ENCODE results near the gene PACS1.

PACS1 gene

GRCh38 chr11:66231561-66231960, 161.5 kb downstream of the PACS1 start:
- Histone ChIP-seq H3K36me3 (ENCODE audit: insufficient read depth, low read length) (peaks cover 76% of the 10 kb centered on the region), H3K27ac (ENCODE audit: low read depth, low read length, poor library complexity, severe bottlenecking) (no peak overlapping the region)
- no peak for TF ChIP-seq EZH2 (IDR thresholded peaks at IDR 0.05; ENCODE audit: borderline replicate concordance, low read length)
- no peak for TF ChIP-seq CTCF (IDR thresholded peaks at IDR 0.05; ENCODE audit: low read length)

DNA sequence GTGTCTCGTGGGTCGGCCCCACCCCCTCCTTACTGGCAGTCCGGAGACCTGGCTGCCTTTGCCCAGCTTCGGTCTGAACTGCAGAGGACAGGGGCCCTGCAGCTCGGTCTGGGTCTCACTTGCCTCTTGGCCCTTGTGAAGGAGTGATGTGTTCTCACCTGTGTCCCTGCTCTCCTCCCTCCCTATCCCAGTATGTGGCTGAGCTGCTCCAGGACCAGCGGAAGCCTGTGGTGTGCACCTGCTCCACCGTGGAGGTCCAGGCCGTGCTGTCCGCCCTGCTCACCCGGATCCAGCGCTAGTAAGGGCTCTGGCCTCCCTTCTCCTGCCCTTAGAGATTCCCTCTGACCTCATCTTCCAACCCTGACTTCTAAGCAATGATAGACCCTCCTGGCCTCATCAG, 162.7 kb downstream of the PACS1 start:
- H3K4me2 ChIP-seq (ENCODE audit: low read length) = no peak overlapping the region
- H3K27me3 ChIP-seq (ENCODE audit: insufficient read depth, low read length) = no peaks in the 10 kb centered on the region
- H3K4me3 ChIP-seq (ENCODE audit: low read depth, low read length, poor library complexity, severe bottlenecking) = no peak overlapping the region
- H3K9me3 ChIP-seq (ENCODE audit: low read length) = no peaks in the 10 kb centered on the region
- peaks cover 77% of the 10 kb centered on the region for H3K36me3 ChIP-seq (ENCODE audit: insufficient read depth, low read length)
- H3K9ac ChIP-seq (ENCODE audit: low read length) = no peak overlapping the region
- H3K4me1 ChIP-seq (ENCODE audit: insufficient read depth, low read length, severe bottlenecking) = no peaks in the 10 kb centered on the region
- no peak overlapping the region for H3K27ac ChIP-seq (ENCODE audit: low read depth, low read length, poor library complexity, severe bottlenecking)
- no peaks in the 10 kb centered on the region for H4K20me1 ChIP-seq (ENCODE audit: insufficient read depth, low read length)
- H3F3A ChIP-seq (ENCODE audit: insufficient read depth, low read length) = no peaks in the 10 kb centered on the region
- H3K79me2 ChIP-seq (ENCODE audit: insufficient read depth, low read length) = no peaks in the 10 kb centered on the region
- TF ChIP-seq EZH2 (IDR thresholded peaks at IDR 0.05; ENCODE audit: borderline replicate concordance, low read length) (no peak), CTCF (IDR thresholded peaks at IDR 0.05; ENCODE audit: low read length) (no peak)
- H2AFZ ChIP-seq (ENCODE audit: low read length) = no peak overlapping the region
- no peaks in the 10 kb centered on the region for H3K9me2 ChIP-seq (ENCODE audit: low read depth, low read length)

More at GRCh38 chr11:66231561-66231960, 161.5 kb downstream of the PACS1 start:
- Histone ChIP-seq H3K4me1 (ENCODE audit: insufficient read depth, low read length, severe bottlenecking) (no peaks in the 10 kb centered on the region), H3K4me3 (ENCODE audit: low read depth, low read length, poor library complexity, severe bottlenecking) (no peak overlapping the region), H2AFZ (ENCODE audit: low read length) (no peak overlapping the region), H3K9ac (ENCODE audit: low read length) (no peak overlapping the region), H3K4me2 (ENCODE audit: low read length) (no peak overlapping the region), H3K9me2 (ENCODE audit: low read depth, low read length) (no peaks in the 10 kb centered on the region), H3F3A (ENCODE audit: insufficient read depth, low read length) (no peaks in the 10 kb centered on the region), H3K27me3 (ENCODE audit: insufficient read depth, low read length) (no peaks in the 10 kb centered on the region), H4K20me1 (ENCODE audit: insufficient read depth, low read length) (no peaks in the 10 kb centered on the region), H3K9me3 (ENCODE audit: low read length) (no peaks in the 10 kb centered on the region), H3K79me2 (ENCODE audit: insufficient read depth, low read length) (no peaks in the 10 kb centered on the region)

- H3K9ac ChIP-seq (ENCODE audit: low read length) = no peak overlapping the region
- no peak overlapping the region for H3K4me3 ChIP-seq (ENCODE audit: low read depth, low read length, poor library complexity, severe bottlenecking)
- H3K79me2 ChIP-seq (ENCODE audit: insufficient read depth, low read length) = no peaks in the 10 kb centered on the region
- H3K36me3 ChIP-seq (ENCODE audit: insufficient read depth, low read length) = peaks cover 76% of the 10 kb centered on the region
- no peaks in the 10 kb centered on the region for H3F3A ChIP-seq (ENCODE audit: insufficient read depth, low read length)
- H3K9me2 ChIP-seq (ENCODE audit: low read depth, low read length) = no peaks in the 10 kb centered on the region
- H3K27ac ChIP-seq (ENCODE audit: low read depth, low read length, poor library complexity, severe bottlenecking) = no peak overlapping the region
- no peaks in the 10 kb centered on the region for H4K20me1 ChIP-seq (ENCODE audit: insufficient read depth, low read length)
- TF ChIP-seq CTCF (IDR thresholded peaks at IDR 0.05; ENCODE audit: low read length) (no peak), EZH2 (IDR thresholded peaks at IDR 0.05; ENCODE audit: borderline replicate concordance, low read length) (no peak)
- H3K9me3 ChIP-seq (ENCODE audit: low read length) = no peaks in the 10 kb centered on the region
- H3K4me1 ChIP-seq (ENCODE audit: insufficient read depth, low read length, severe bottlenecking) = no peaks in the 10 kb centered on the region
- no peak overlapping the region for H2AFZ ChIP-seq (ENCODE audit: low read length)
- H3K27me3 ChIP-seq (ENCODE audit: insufficient read depth, low read length) = no peaks in the 10 kb centered on the region
- no peak overlapping the region for H3K4me2 ChIP-seq (ENCODE audit: low read length)
Measured at GRCh38 chr11:66233301-66233700, 163.2 kb downstream of the PACS1 start.

Data from OCI-LY1 (cell line).